CD14-positive monocyte (primary cell): ENCODE results near the gene PRKN. TPM values are rescaled to one million over a fixed set of nuclear protein-coding genes. Genes with fewer than 3 reads are reported as not detected.

Experiments
- DNase-seq, 3 donors: peaks; one replicate each; pipeline ENCODE4 v3.0.0-alpha.2; 2011 to 2022
- H2AFZ ChIP-seq: 2 replicates; pipeline ENCODE4 v1.6.0; 2012; ENCODE audit warnings: mild to moderate bottlenecking, low read depth, low read length, inconsistent platforms; ENCODE audit not compliant: insufficient read depth, poor library complexity, severe bottlenecking
- H3K27ac ChIP-seq, 2 donors: 1 replicate in 1 of 2; 2 replicates in 1 of 2; pipeline ENCODE4 v1.5.1; 2012 to 2013; ENCODE audit warnings: low read length in 2 of 2, control low read depth in 1 of 2, inconsistent platforms in 1 of 2, low read depth in 1 of 2, mild to moderate bottlenecking in 1 of 2
- H3K27me3 ChIP-seq, 2 donors: one replicate each; pipeline versions ENCODE4 v1.6.0 to v1.6.1; 2011 to 2013; ENCODE audit warnings: low read length in 2 of 2; ENCODE audit not compliant: control insufficient read depth in 2 of 2, insufficient read depth in 2 of 2
- H3K36me3 ChIP-seq, 2 donors: replicated peaks in 1 of 2; 1 replicate in 1 of 2; 2 replicates in 1 of 2; pipeline versions ENCODE4 v1.5.1 to v1.6.1; 2012 to 2013; ENCODE audit warnings: low read length in 2 of 2, control low read depth in 1 of 2, inconsistent platforms in 1 of 2, mild to moderate bottlenecking in 1 of 2; ENCODE audit not compliant: insufficient read depth in 2 of 2, control insufficient read depth in 1 of 2
- H3K4me1 ChIP-seq, 2 donors: 1 replicate in 1 of 2; 2 replicates in 1 of 2; pipeline versions ENCODE4 v1.5.1 to v1.6.1; 2012 to 2013; ENCODE audit warnings: low read length in 2 of 2, control low read depth in 1 of 2, inconsistent platforms in 1 of 2, mild to moderate bottlenecking in 1 of 2, moderate library complexity in 1 of 2; ENCODE audit not compliant: insufficient read depth in 2 of 2, control insufficient read depth in 1 of 2
- H3K4me2 ChIP-seq: replicated peaks from 2 replicates; pipeline ENCODE3; 2012; ENCODE audit warnings: low read length, moderate library complexity, mild to moderate bottlenecking; ENCODE audit not compliant: poor library complexity, severe bottlenecking; ENCODE audit errors: extremely low read depth
- H3K4me3 ChIP-seq, 3 experiments: fragments of 200-600 bp in 1 of 3; sonication (generic) in 1 of 3; replicated peaks in 1 of 3; 1 replicate in 2 of 3; 2 replicates in 1 of 3; pipeline ENCODE4 v1.5.1; 2011 to 2013; ENCODE audit warnings: low read length in 3 of 3, mild to moderate bottlenecking in 3 of 3, control low read depth in 2 of 3, low read depth in 2 of 3, inconsistent platforms in 1 of 3, moderate library complexity in 1 of 3
- H3K79me2 ChIP-seq: 2 replicates; pipeline ENCODE4 v1.6.0; 2012; ENCODE audit warnings: mild to moderate bottlenecking, control low read depth, inconsistent platforms, low read length, moderate library complexity; ENCODE audit not compliant: insufficient read depth
- H3K9ac ChIP-seq: 2 replicates; pipeline ENCODE4 v1.6.0; 2017; ENCODE audit warnings: low read length, mild to moderate bottlenecking; ENCODE audit not compliant: insufficient read depth, poor library complexity, severe bottlenecking
- H3K9me3 ChIP-seq, 2 donors: replicated peaks in 1 of 2; 1 replicate in 1 of 2; 2 replicates in 1 of 2; pipeline versions ENCODE4 v1.5.1 to v1.6.1; 2012 to 2013; ENCODE audit warnings: low read length in 2 of 2, control low read depth in 1 of 2; ENCODE audit not compliant: control insufficient read depth in 1 of 2, insufficient read depth in 1 of 2
- H4K20me1 ChIP-seq: 2 replicates; pipeline ENCODE4 v1.6.0; 2012; ENCODE audit warnings: mild to moderate bottlenecking, low read length, control low read depth, moderate library complexity; ENCODE audit not compliant: insufficient read depth
- H3K27ac Mint-ChIP-seq, 7 donors: one replicate each; pipeline ENCODE4 v1.8.0; 2020; ENCODE audit warnings: mild to moderate bottlenecking in 7 of 7, mixed read lengths in 7 of 7, moderate library complexity in 6 of 7, inconsistent platforms in 2 of 7
- H3K27me3 Mint-ChIP-seq, 3 donors: one replicate each; pipeline ENCODE4 v1.8.0; 2021 to 2022; ENCODE audit warnings: low read depth in 3 of 3, mild to moderate bottlenecking in 3 of 3, mixed read lengths in 3 of 3, moderate library complexity in 3 of 3, inconsistent platforms in 1 of 3
- H3K36me3 Mint-ChIP-seq, 2 donors: one replicate each; pipeline ENCODE4 v1.8.0; 2020; ENCODE audit warnings: mixed read lengths in 2 of 2, inconsistent platforms in 1 of 2, mild to moderate bottlenecking in 1 of 2
- H3K4me1 Mint-ChIP-seq: one replicate; pipeline ENCODE4 v1.8.0; 2020; ENCODE audit warnings: mild to moderate bottlenecking, mixed read lengths
- H3K4me3 Mint-ChIP-seq, 2 donors: one replicate each; pipeline ENCODE4 v1.8.0; 2020; ENCODE audit warnings: mild to moderate bottlenecking in 2 of 2, mixed read lengths in 2 of 2, moderate library complexity in 1 of 2
- H3K9me3 Mint-ChIP-seq, 7 donors: one replicate each; pipeline ENCODE4 v1.8.0; 2020 to 2022; ENCODE audit warnings: mixed read lengths in 7 of 7, mild to moderate bottlenecking in 6 of 7, moderate library complexity in 6 of 7, inconsistent platforms in 2 of 7
- WGBS: methylation state at CpG from one replicate; pipeline ENCODE4 v1.1.5; 2013; ENCODE audit warnings: missing lambda C conversion rate; ENCODE audit not compliant: insufficient coverage; 5-methylcytosine and 5-hydroxymethylcytosine counted together
- intact Hi-C, 2 donors: fragments of 100-400 bp; cut with micrococcal nuclease; formaldehyde crosslinking; loops; one replicate each; pipeline versions ENCODE4 v1.15.0 to v1.15.1; 2023
- polyA plus RNA-seq, 3 donors: library from polyadenylated mRNA; depleted of rRNA in 1 of 3; unstranded in 2 of 3; stranded (reverse) in 1 of 3; fragments of 300-500 nt in 2 of 3; fragments of >200 nt in 1 of 3; fragmentation: Illumina TruSeq in 2 of 3; gene quantifications; 1 replicate in 2 of 3; 2 replicates in 1 of 3; pipeline ENCODE4 v1.2.3, GENCODE V29; 2012 to 2021
- TF ChIP-seq, protein P1 (sequence below): fragments of 200-600 bp; IDR thresholded peaks from one replicate; pipeline ENCODE4 v1.8.0; 2022; ENCODE audit warnings: antibody characterized with exemption, mild to moderate bottlenecking

PRKN gene
- polyA plus RNA-seq, 3 donors: 0.19 to 0.21 TPM; not detected in 1

DNA sequence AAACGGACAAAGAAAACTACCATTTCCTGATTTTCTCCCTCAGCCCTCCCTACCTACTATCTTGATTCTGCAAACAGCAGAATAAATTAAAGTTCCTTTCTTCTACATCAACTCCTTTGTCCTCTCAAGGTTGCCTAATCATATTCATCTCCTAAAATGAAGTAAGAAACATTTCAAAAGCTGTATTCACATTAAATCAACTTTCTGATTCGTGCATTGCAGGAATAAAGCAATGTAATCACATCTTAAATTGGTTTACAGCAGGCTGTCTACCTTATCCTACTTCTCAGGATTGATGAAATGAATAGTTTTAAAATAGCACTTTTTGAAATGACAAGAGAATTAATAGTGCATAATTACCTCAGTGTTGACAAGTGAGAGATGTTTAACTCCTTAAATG, 25.1 kb downstream of the PRKN start:
- intact Hi-C loops: no loop called here

DNA sequence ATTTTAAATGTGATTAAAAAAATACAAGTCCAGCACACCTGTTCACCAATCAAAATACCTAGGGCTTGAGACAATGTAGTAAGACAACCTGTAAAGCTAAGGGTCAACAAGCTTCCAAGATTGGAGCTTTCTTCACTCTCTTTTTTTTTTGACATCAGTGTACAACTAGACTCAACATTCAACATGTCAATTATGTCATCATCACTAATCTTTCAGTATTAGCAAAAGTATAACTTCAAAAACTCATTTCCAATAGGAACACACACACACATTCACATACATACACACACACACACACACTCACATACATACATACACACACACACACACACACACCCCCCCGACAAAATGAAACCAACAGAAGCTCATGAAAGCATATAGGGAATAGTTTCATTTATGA, 26.0 kb downstream of the PRKN start:
- no peak overlapping the region for H2AFZ ChIP-seq
- H3K79me2 ChIP-seq: no peaks in the 10 kb centered on the region
- no peak overlapping the region for H3K4me3 ChIP-seq
- H3K4me3 Mint-ChIP-seq: no peak overlapping the region
- H3K27ac ChIP-seq: no peak overlapping the region
- WGBS: no CpG with 5 or more reads among the region's 1 CpG
- H3K9ac ChIP-seq: no peak overlapping the region
- H3K36me3 Mint-ChIP-seq: no peaks in the 10 kb centered on the region
- H3K27ac Mint-ChIP-seq: no peak overlapping the region
- H3K4me2 ChIP-seq: no peak overlapping the region
- H4K20me1 ChIP-seq: no peaks in the 10 kb centered on the region
- no peaks in the 10 kb centered on the region for H3K9me3 ChIP-seq
- TF ChIP-seq, protein P1, sequence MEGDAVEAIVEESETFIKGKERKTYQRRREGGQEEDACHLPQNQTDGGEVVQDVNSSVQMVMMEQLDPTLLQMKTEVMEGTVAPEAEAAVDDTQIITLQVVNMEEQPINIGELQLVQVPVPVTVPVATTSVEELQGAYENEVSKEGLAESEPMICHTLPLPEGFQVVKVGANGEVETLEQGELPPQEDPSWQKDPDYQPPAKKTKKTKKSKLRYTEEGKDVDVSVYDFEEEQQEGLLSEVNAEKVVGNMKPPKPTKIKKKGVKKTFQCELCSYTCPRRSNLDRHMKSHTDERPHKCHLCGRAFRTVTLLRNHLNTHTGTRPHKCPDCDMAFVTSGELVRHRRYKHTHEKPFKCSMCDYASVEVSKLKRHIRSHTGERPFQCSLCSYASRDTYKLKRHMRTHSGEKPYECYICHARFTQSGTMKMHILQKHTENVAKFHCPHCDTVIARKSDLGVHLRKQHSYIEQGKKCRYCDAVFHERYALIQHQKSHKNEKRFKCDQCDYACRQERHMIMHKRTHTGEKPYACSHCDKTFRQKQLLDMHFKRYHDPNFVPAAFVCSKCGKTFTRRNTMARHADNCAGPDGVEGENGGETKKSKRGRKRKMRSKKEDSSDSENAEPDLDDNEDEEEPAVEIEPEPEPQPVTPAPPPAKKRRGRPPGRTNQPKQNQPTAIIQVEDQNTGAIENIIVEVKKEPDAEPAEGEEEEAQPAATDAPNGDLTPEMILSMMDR: no peak
- H3K27me3 ChIP-seq: no peaks in the 10 kb centered on the region
- peaks cover 0 to 2% (median 2%) of the 10 kb centered on the region in 3 donors for H3K27me3 Mint-ChIP-seq
- peaks cover 0 to 1% (median 0%) of the 10 kb centered on the region in 7 donors for H3K9me3 Mint-ChIP-seq
- no peak for DNase-seq
- peaks cover 7% of the 10 kb centered on the region for H3K4me1 Mint-ChIP-seq
- intact Hi-C loops: no loop called here
- H3K36me3 ChIP-seq: no peaks in the 10 kb centered on the region
- peaks cover 0 to 5% of the 10 kb centered on the region in 2 donors for H3K4me1 ChIP-seq

More for the DNA sequence above, 25.1 kb downstream of the PRKN start:
- Mint-ChIP-seq H3K27ac (no peak overlapping the region), H3K9me3 (peaks cover 0 to 1% (median 0%) of the 10 kb centered on the region in 7 donors), H3K4me3 (no peak overlapping the region), H3K4me1 (peaks cover 8% of the 10 kb centered on the region), H3K27me3 (peaks cover 0 to 2% (median 2%) of the 10 kb centered on the region in 3 donors), H3K36me3 (no peaks in the 10 kb centered on the region)
- no peak overlapping the region for H3K27ac ChIP-seq
- H3K4me2 ChIP-seq: no peak overlapping the region
- H2AFZ ChIP-seq: no peak overlapping the region
- no peak overlapping the region for H3K4me3 ChIP-seq
- no peaks in the 10 kb centered on the region for H4K20me1 ChIP-seq
- no peaks in the 10 kb centered on the region for H3K79me2 ChIP-seq
- no peak for DNase-seq
- H3K4me1 ChIP-seq: peaks cover 0 to 6% of the 10 kb centered on the region in 2 donors
- H3K9me3 ChIP-seq: no peaks in the 10 kb centered on the region
- H3K27me3 ChIP-seq: no peaks in the 10 kb centered on the region
- no peaks in the 10 kb centered on the region for H3K36me3 ChIP-seq
- no peak overlapping the region for H3K9ac ChIP-seq
- TF ChIP-seq, protein P1: no peak
- WGBS: 71% methylated on average over 1 of the region's 2 CpGs
